Activated CD8-positive, alpha-beta memory T cell treated with anti-CD3 and anti-CD28 coated beads for 4 hours (primary cell): ENCODE measurements around the gene GLDC.

ENCODE experiments used
- DNase-seq, 2 donors: peaks; one replicate each; pipeline ENCODE4 v3.0.0-alpha.2; 2020; ENCODE audit warnings: low read depth in 2 of 2

Gene GLDC

GRCh38 chr9:6620796-6621195 is 24.7 kb downstream of the GLDC start:
- DNase-seq = no peak

GRCh38 chr9:6620353-6620752 is 25.2 kb downstream of the GLDC start:
- no peak for DNase-seq

GRCh38 chr9:6619909-6620308 is 25.6 kb downstream of the GLDC start:
- DNase-seq = no peak

- DNase-seq = no peak
These were observed 28.5 kb downstream of the GLDC start for GRCh38 chr9:6616951-6617602.

- no peak for DNase-seq
These were observed 31.0 kb downstream of the GLDC start for GRCh38 chr9:6614489-6614888.

- no peak for DNase-seq
These were observed 33.7 kb downstream of the GLDC start for GRCh38 chr9:6611865-6612264.

GRCh38 chr9:6610073-6610472 is 35.5 kb downstream of the GLDC start:
- no peak for DNase-seq

- no peak for DNase-seq
These were observed 36.0 kb downstream of the GLDC start for GRCh38 chr9:6609497-6610016.

GRCh38 chr9:6605202-6605601 is 40.3 kb downstream of the GLDC start:
- DNase-seq = no peak

GRCh38 chr9:6600426-6600825 is 45.1 kb downstream of the GLDC start:
- no peak for DNase-seq

GRCh38 chr9:6600006-6600405 is 45.5 kb downstream of the GLDC start:
- no peak for DNase-seq

- no peak for DNase-seq
These were observed 47.2 kb downstream of the GLDC start for GRCh38 chr9:6598249-6598725.

- DNase-seq = no peak
These were observed 52.7 kb downstream of the GLDC start for GRCh38 chr9:6592791-6593190.

GRCh38 chr9:6592231-6592630 is 53.3 kb downstream of the GLDC start:
- DNase-seq = no peak

- DNase-seq = no peak
These were observed 54.7 kb downstream of the GLDC start for GRCh38 chr9:6590772-6591384.

- DNase-seq = no peak
These were observed 55.2 kb downstream of the GLDC start for GRCh38 chr9:6590334-6590733.

GRCh38 chr9:6584881-6585597 is 60.5 kb downstream of the GLDC start:
- DNase-seq = no peak

- no peak for DNase-seq
These were observed 64.3 kb downstream of the GLDC start for GRCh38 chr9:6581253-6581652.

- no peak for DNase-seq
These were observed 65.9 kb downstream of the GLDC start for GRCh38 chr9:6579613-6580012.

- DNase-seq = no peak
These were observed 68.5 kb downstream of the GLDC start for GRCh38 chr9:6576987-6577386.

- no peak for DNase-seq
These were observed 70.0 kb downstream of the GLDC start for GRCh38 chr9:6575324-6576034.

- no peak for DNase-seq
These were observed 78.4 kb downstream of the GLDC start for GRCh38 chr9:6567140-6567591.
